ENCODE results near the gene CSPG5.
A peak's percentile ranks its signal among the peaks of the same experiment; 100 is the strongest.

CSPG5 gene

GRCh38 chr3:47578691-47579632 lies at the start of gene CSPG5:
CSPG5 (minus strand) TSS chr3:47578865; CDS start chr3:47578693, 172 bp downstream.
- DNase-seq, result peak in 1 of 4 experiments; percentile 28

- no peak for DNase-seq
These were observed 49.8 kb upstream of the CSPG5 start for GRCh38 chr3:47628426-47628825.

GRCh38 chr3:47622671-47623461 lies 44.2 kb upstream of the CSPG5 start:
- DNase-seq, result no peak

- DNase-seq, result no peak
These were observed 38.7 kb upstream of the CSPG5 start for GRCh38 chr3:47617086-47618010.

GRCh38 chr3:47614788-47615187 lies 36.1 kb upstream of the CSPG5 start:
- DNase-seq, result no peak

GRCh38 chr3:47613722-47614121 lies 35.1 kb upstream of the CSPG5 start:
- DNase-seq, result no peak

GRCh38 chr3:47612879-47613278 lies 34.2 kb upstream of the CSPG5 start:
- no peak for DNase-seq

GRCh38 chr3:47612178-47612577 lies 33.5 kb upstream of the CSPG5 start:
- no peak for DNase-seq

GRCh38 chr3:47611576-47611975 lies 32.9 kb upstream of the CSPG5 start:
- DNase-seq, result no peak

- no peak for DNase-seq
These were observed 31.9 kb upstream of the CSPG5 start for GRCh38 chr3:47610583-47610982.

- DNase-seq, result no peak
These were observed 28.7 kb upstream of the CSPG5 start for GRCh38 chr3:47607335-47607734.

GRCh38 chr3:47606165-47606564 lies 27.5 kb upstream of the CSPG5 start:
- DNase-seq, result no peak

GRCh38 chr3:47605652-47606051 lies 27.0 kb upstream of the CSPG5 start:
- no peak for DNase-seq

- no peak for DNase-seq
These were observed 25.5 kb upstream of the CSPG5 start for GRCh38 chr3:47604145-47604544.

- no peak for DNase-seq
These were observed 24.7 kb upstream of the CSPG5 start for GRCh38 chr3:47603332-47603731.

GRCh38 chr3:47601281-47601680 lies 22.6 kb upstream of the CSPG5 start:
- DNase-seq, result no peak

GRCh38 chr3:47594792-47595191 lies 16.1 kb upstream of the CSPG5 start:
- no peak for DNase-seq

GRCh38 chr3:47592066-47592795 lies 13.6 kb upstream of the CSPG5 start:
- DNase-seq, result no peak

- no peak for DNase-seq
These were observed 11.6 kb upstream of the CSPG5 start for GRCh38 chr3:47590216-47590615.

GRCh38 chr3:47588587-47588986 lies 9.9 kb upstream of the CSPG5 start:
- DNase-seq, result no peak

GRCh38 chr3:47588053-47588452 lies 9.4 kb upstream of the CSPG5 start:
- DNase-seq, result no peak

GRCh38 chr3:47586746-47587145 lies 8.1 kb upstream of the CSPG5 start:
- no peak for DNase-seq
